OCI-LY7 (cell line): ENCODE measurements around the gene DYNC1I1. TPM values are rescaled to one million over a fixed set of nuclear protein-coding genes. Genes with fewer than 3 reads are reported as not detected.

Experiments
- BruUV-seq: library from RNA; stranded (reverse); fragments of 400-500 nt; replicated peaks from 2 replicates; lab custom pipeline; 2021; lab: Mats Ljungman, UMichigan
- CTCF ChIA-PET: fragments of 300-600 bp; sonication (Branson Sonifier 250); formaldehyde crosslinking; loops from one replicate; lab custom pipeline; 2022; ENCODE audit warnings: antibody characterized with exemption; ENCODE audit not compliant: unreplicated experiment; lab: Charles Lee
- POLR2A ChIA-PET: fragments of 300-600 bp; sonication (Branson Sonifier 250); formaldehyde crosslinking; loops from one replicate; lab custom pipeline; 2022; ENCODE audit warnings: antibody characterized with exemption; lab: Charles Lee
- DNase-seq: peaks from one replicate; pipeline ENCODE4 v3.0.0-alpha.2; 2015; ENCODE audit warnings: low spot score
- H2AFZ ChIP-seq: fragments of 200-600 bp; sonication (generic), shearing (Covaris generic); 2 replicates; pipeline ENCODE4 v1.6.1; 2014; ENCODE audit warnings: mild to moderate bottlenecking, antibody characterized with exemption, low read length, moderate library complexity
- H3K27ac ChIP-seq: fragments of 200-600 bp; sonication (generic); 2 replicates; pipeline ENCODE4 v1.5.1; 2014; ENCODE audit warnings: mixed run types, low read depth, mild to moderate bottlenecking, moderate library complexity, low read length, inconsistent platforms; ENCODE audit not compliant: poor library complexity, severe bottlenecking
- H3K36me3 ChIP-seq: fragments of 200-600 bp; sonication (generic); 2 replicates; pipeline ENCODE4 v1.6.1; 2014; ENCODE audit warnings: mild to moderate bottlenecking, antibody characterized with exemption, low read length, moderate library complexity, mixed read lengths; ENCODE audit not compliant: insufficient read depth
- H3K4me1 ChIP-seq: fragments of 200-600 bp; sonication (generic); 2 replicates; pipeline ENCODE4 v1.5.1; 2014; ENCODE audit warnings: mild to moderate bottlenecking, low read length; ENCODE audit not compliant: insufficient read depth, poor library complexity, severe bottlenecking
- H3K4me2 ChIP-seq: fragments of 200-600 bp; sonication (generic); 2 replicates; pipeline ENCODE4 v1.6.1; 2014; ENCODE audit warnings: mild to moderate bottlenecking, low read length
- H3K4me3 ChIP-seq: fragments of 200-600 bp; sonication (generic); 2 replicates; pipeline ENCODE4 v1.5.1; 2014; ENCODE audit warnings: mild to moderate bottlenecking, low read depth, low read length; ENCODE audit not compliant: poor library complexity, severe bottlenecking
- H3K79me2 ChIP-seq: fragments of 200-600 bp; sonication (generic); 2 replicates; pipeline ENCODE4 v1.6.1; 2016; ENCODE audit warnings: low read depth, mild to moderate bottlenecking, low read length, moderate library complexity, mixed read lengths; ENCODE audit not compliant: insufficient read depth
- H3K9me2 ChIP-seq: fragments of 200-600 bp; sonication (generic); 2 replicates; pipeline ENCODE4 v1.6.1; 2016; ENCODE audit warnings: mild to moderate bottlenecking, low read length, mixed read lengths; ENCODE audit not compliant: insufficient read depth
- H3K9me3 ChIP-seq: fragments of 200-600 bp; sonication (generic); 2 replicates; pipeline ENCODE4 v1.6.1; 2014; ENCODE audit warnings: mild to moderate bottlenecking, mixed run types, low read length, mixed read lengths
- H4K20me1 ChIP-seq: fragments of 200-600 bp; sonication (generic); 2 replicates; pipeline ENCODE4 v1.6.1; 2014; ENCODE audit warnings: mild to moderate bottlenecking, antibody characterized with exemption, low read length, moderate library complexity, mixed read lengths; ENCODE audit not compliant: insufficient read depth
- CTCF ChIP-seq: fragments of 200-600 bp; sonication (generic); conservative IDR thresholded peaks from 2 replicates; pipeline ENCODE4 v1.5.1; 2014; ENCODE audit warnings: mild to moderate bottlenecking, antibody characterized with exemption, low read length, moderate library complexity, mixed read lengths
- EZH2phosphoT487 ChIP-seq: fragments of 200-600 bp; sonication (generic); IDR thresholded peaks from 2 replicates; pipeline ENCODE4 v1.6.1; 2018; ENCODE audit warnings: low read depth, borderline replicate concordance, mild to moderate bottlenecking, mixed run types, antibody characterized with exemption, low read length, moderate library complexity, mixed read lengths
- intact Hi-C: fragments of 100-400 bp; cut with micrococcal nuclease; formaldehyde crosslinking; loops from one replicate; pipeline ENCODE4 v1.10.0; 2022; ENCODE audit not compliant: unreplicated experiment
- total RNA-seq, 2 experiments: library from RNA; depleted of rRNA in 1 of 2; stranded (reverse); fragments of >200 nt in 1 of 2; shearing (Covaris generic) in 1 of 2; gene quantifications; 2 replicates each; pipeline ENCODE4 v1.2.3, GENCODE V29; 2014 to 2022

The DYNC1I1 gene
- total RNA-seq, 2 experiments from 2014 or later: not detected

DNA sequence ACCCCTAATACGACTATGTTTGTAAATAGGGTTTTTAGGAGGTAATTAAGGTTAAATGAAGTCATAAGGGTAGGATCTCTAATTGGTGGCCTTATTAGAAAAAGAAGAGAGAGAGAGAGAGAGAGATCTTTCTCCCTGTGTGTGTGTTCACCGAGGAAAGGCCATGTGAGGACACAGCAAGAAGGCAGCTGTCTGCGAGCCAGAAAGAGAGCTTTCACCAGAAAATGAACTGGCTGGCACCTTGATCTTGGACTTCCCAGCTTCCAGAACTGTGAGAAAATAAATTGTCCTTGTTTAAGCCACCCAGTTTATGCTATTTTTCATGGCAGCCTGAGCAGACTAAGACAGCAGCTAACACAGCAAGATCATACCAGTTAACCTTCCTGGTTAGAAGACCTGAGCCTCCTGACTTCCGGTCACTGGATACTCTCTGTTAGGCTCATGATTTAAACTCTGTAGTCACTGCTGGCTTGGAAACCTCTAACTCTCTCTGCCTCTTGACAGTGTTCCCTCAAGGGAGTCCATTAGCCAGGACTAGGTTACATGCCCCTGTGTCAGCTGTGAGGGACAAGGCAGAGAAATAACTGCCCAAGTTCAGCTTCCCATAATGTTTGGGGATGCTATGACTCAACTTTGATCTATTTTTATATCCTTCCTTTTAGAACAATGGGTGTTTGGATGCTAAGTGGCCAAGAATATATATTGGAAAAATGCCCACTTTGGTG lies 102.3 kb downstream of the DYNC1I1 start:
- Histone ChIP-seq H3K4me3 (no peak overlapping the region), H2AFZ (no peak overlapping the region), H3K27ac (no peak overlapping the region), H4K20me1 (no peaks in the 10 kb centered on the region), H3K9me3 (no peaks in the 10 kb centered on the region), H3K4me1 (no peaks in the 10 kb centered on the region), H3K9me2 (no peaks in the 10 kb centered on the region), H3K4me2 (no peak overlapping the region), H3K79me2 (no peaks in the 10 kb centered on the region), H3K36me3 (no peaks in the 10 kb centered on the region)
- DNase-seq: no peak
- POLR2A ChIA-PET: no interaction called here
- BruUV-seq: no TSS peak
- CTCF ChIA-PET: no interaction called here
- TF ChIP-seq EZH2phosphoT487 (no peak), CTCF (no peak)
- intact Hi-C loops: loop anchor here (5.0 kb wide), 2 partner anchors 152 to 347 kb away; no protein-coding TSS in a partner anchor

DNA sequence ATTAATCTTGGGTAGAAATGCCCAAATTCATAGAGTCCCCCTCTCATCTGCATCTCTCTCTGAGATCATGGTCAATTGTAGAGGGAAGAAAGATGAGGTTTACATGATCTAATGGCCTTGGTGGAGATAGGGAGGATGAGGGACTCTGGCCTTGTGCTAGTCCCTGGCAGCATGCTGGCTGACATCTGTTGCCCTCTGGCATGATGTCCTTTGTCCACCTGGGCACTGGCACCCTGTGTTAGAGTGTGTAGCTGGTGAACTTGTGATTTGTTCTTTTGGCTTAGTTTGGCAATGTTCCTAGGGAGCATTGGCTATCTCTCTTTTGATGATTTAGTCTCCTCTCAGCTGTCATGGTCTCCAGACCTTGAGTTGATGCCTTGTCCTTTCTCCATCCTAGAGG lies 103.2 kb downstream of the DYNC1I1 start:
- intact Hi-C loops: no loop called here
- ChIA-PET CTCF (no interaction called here), POLR2A (no interaction called here)
- no peak overlapping the region for H3K27ac ChIP-seq
- no peak overlapping the region for H3K4me2 ChIP-seq
- H3K9me2 ChIP-seq: no peaks in the 10 kb centered on the region
- no peak overlapping the region for H2AFZ ChIP-seq
- H4K20me1 ChIP-seq: no peaks in the 10 kb centered on the region
- H3K79me2 ChIP-seq: no peaks in the 10 kb centered on the region
- no peak overlapping the region for H3K4me3 ChIP-seq
- TF ChIP-seq CTCF: no peak
- no peak for TF ChIP-seq EZH2phosphoT487
- H3K9me3 ChIP-seq: no peaks in the 10 kb centered on the region
- no peak for DNase-seq
- no peaks in the 10 kb centered on the region for H3K36me3 ChIP-seq
- no TSS peak for BruUV-seq
- H3K4me1 ChIP-seq: no peaks in the 10 kb centered on the region

GRCh38 chr7:95878677-95879076 lies 106.3 kb downstream of the DYNC1I1 start:
- TF ChIP-seq CTCF (no peak), EZH2phosphoT487 (no peak)
- DNase-seq: no peak
- no peaks in the 10 kb centered on the region for H3K79me2 ChIP-seq
- H3K27ac ChIP-seq: no peak overlapping the region
- no peaks in the 10 kb centered on the region for H3K36me3 ChIP-seq
- H3K9me2 ChIP-seq: no peaks in the 10 kb centered on the region
- intact Hi-C loops: no loop called here
- H3K4me1 ChIP-seq: no peaks in the 10 kb centered on the region
- H2AFZ ChIP-seq: no peak overlapping the region
- H4K20me1 ChIP-seq: no peaks in the 10 kb centered on the region
- BruUV-seq: no TSS peak
- H3K4me2 ChIP-seq: no peak overlapping the region
- POLR2A ChIA-PET: interaction anchor here (0.7 to 0.8 kb wide), 3 partner anchors 12 to 430 kb away, joined by 3 to 5 read pairs (median 3); no protein-coding TSS in a partner anchor
- H3K9me3 ChIP-seq: no peaks in the 10 kb centered on the region
- H3K4me3 ChIP-seq: no peak overlapping the region
- CTCF ChIA-PET: no interaction called here
